ENCODE measurements around the gene INSIG1.

The INSIG1 gene

DNA sequence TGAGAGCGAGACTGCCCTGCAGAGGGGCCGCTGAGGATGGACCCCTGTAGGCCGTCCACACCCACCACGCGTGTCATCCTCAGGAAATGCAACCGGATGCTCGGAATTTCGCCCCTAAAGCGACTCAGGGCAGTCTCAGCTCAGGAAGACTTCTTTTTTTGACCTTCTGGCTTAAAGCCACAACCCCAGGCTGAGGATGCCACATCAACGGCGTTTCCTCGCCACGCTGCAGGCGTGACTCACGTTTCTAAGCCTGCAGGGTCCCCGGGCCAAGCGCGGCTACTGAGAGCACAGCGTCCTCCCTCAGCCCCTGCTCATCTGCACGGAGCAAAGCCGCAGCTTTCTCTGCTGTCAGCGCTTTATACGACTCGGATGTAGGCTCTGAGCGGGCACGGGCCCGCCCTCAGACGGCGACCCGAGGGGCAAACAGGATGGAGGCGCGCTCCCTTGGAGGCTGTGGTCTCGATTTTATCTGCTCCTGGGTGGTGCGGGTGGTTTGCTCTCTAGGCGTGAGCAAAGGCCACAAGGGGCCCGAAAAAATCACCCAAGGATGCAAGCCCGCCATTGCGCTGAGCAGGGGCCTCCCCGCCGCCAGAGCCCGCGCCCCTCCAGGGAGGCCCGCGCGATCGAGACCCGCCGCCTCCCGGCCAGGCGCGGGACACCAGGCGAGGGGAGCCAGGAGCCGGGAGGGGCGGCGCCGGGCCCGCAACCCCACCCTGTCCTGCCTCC, 726 bp upstream of the INSIG1 start:
- peaks cover 8% of the 10 kb centered on the region for H3K4me1 ChIP-seq (ENCODE audit: control insufficient read depth, low read depth, low read length)
- H3K18ac ChIP-seq (ENCODE audit: low read length) = peak overlapping the region; percentile 95
- H3K23ac ChIP-seq (ENCODE audit: low read length) = peak overlapping the region; percentile 48
- peak overlapping the region; percentile 88 for H3K56ac ChIP-seq (ENCODE audit: low read length)
- peaks cover 2% of the 10 kb centered on the region for H3K36me3 ChIP-seq (ENCODE audit: control insufficient read depth, insufficient read depth, low read length)
- peak overlapping the region; percentile 96 for H3K27ac ChIP-seq (ENCODE audit: low read depth, low read length)
- H3K27me3 ChIP-seq (ENCODE audit: insufficient read depth, low read length, poor library complexity) = no peaks in the 10 kb centered on the region
- peak overlapping the region; percentile 82 for H2BK5ac ChIP-seq (ENCODE audit: low read length)
- H4K8ac ChIP-seq (ENCODE audit: low read depth, low read length) = no peak overlapping the region
- peak overlapping the region; percentile 9 for H3K4me3 ChIP-seq (ENCODE audit: low read length)
- no peak overlapping the region for H4K5ac ChIP-seq (ENCODE audit: low read length)
- WGBS (ENCODE audit: extremely low coverage, insufficient coverage, low lambda C conversion rate) = no CpG with 5 or more reads among the region's 57 CpGs
- peaks cover 28% of the 10 kb centered on the region for H3K79me2 ChIP-seq (ENCODE audit: control insufficient read depth, insufficient read depth, low read length)
- H2BK120ac ChIP-seq (ENCODE audit: low read depth, low read length) = peak overlapping the region; percentile 91
- H3K4me2 ChIP-seq (ENCODE audit: low read length) = peak overlapping the region; percentile 53
- H3K4ac ChIP-seq (ENCODE audit: low read depth, low read length) = peak overlapping the region; percentile 93
- peak overlapping the region; percentile 77 for H3K9ac ChIP-seq (ENCODE audit: low read length)
- H3K79me1 ChIP-seq (ENCODE audit: low read length) = peaks cover 13% of the 10 kb centered on the region
- DNase-seq = peak; percentile 80
- no peak overlapping the region for H2BK15ac ChIP-seq (replicated peaks; ENCODE audit: low read depth)
- no peak overlapping the region for H2AK5ac ChIP-seq (ENCODE audit: low read length)

DNA sequence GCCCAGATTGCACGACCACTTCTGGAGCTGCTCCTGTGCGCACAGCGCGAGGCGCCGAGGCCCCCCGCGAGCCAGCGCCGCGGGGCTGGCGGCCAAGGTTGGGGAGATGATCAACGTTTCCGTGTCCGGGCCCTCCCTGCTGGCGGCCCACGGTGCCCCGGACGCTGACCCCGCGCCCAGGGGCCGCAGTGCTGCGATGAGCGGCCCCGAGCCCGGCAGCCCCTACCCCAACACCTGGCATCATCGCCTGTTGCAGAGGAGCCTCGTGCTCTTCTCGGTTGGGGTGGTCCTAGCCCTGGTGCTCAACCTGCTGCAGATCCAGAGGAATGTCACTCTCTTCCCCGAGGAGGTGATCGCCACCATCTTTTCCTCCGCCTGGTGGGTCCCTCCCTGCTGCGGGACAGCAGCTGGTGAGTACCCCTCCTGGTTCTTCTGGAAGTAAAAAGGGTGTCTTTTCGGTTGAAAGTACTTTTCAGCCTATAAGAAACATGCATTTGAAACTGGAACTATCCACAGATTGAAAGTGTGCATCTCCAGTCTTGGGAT, 683 bp downstream of the INSIG1 start:
- Histone ChIP-seq H2AK5ac (ENCODE audit: low read length) (no peak overlapping the region), H2BK15ac (replicated peaks; ENCODE audit: low read depth) (no peak overlapping the region), H3K4ac (ENCODE audit: low read depth, low read length) (peak overlapping the region; percentile 90), H3K36me3 (ENCODE audit: control insufficient read depth, insufficient read depth, low read length) (peaks cover 6% of the 10 kb centered on the region), H3K9ac (ENCODE audit: low read length) (peak overlapping the region; percentile 83), H3K4me3 (ENCODE audit: low read length) (peak overlapping the region; percentile 82), H3K4me2 (ENCODE audit: low read length) (peak overlapping the region; percentile 35), H2BK120ac (ENCODE audit: low read depth, low read length) (peak overlapping the region; percentile 95), H3K18ac (ENCODE audit: low read length) (peak overlapping the region; percentile 97), H4K8ac (ENCODE audit: low read depth, low read length) (no peak overlapping the region), H3K79me2 (ENCODE audit: control insufficient read depth, insufficient read depth, low read length) (peaks cover 35% of the 10 kb centered on the region), H3K4me1 (ENCODE audit: control insufficient read depth, low read depth, low read length) (peaks cover 8% of the 10 kb centered on the region), H3K23ac (ENCODE audit: low read length) (no peak overlapping the region), H3K56ac (ENCODE audit: low read length) (peak overlapping the region; percentile 89), H4K5ac (ENCODE audit: low read length) (no peak overlapping the region), H3K27ac (ENCODE audit: low read depth, low read length) (peak overlapping the region; percentile 69), H3K79me1 (ENCODE audit: low read length) (peaks cover 19% of the 10 kb centered on the region), H2BK5ac (ENCODE audit: low read length) (peak overlapping the region; percentile 76), H3K27me3 (ENCODE audit: insufficient read depth, low read length, poor library complexity) (no peaks in the 10 kb centered on the region)
- peak; percentile 36 for DNase-seq
- no CpG with 5 or more reads among the region's 34 CpGs for WGBS (ENCODE audit: extremely low coverage, insufficient coverage, low lambda C conversion rate)

DNA sequence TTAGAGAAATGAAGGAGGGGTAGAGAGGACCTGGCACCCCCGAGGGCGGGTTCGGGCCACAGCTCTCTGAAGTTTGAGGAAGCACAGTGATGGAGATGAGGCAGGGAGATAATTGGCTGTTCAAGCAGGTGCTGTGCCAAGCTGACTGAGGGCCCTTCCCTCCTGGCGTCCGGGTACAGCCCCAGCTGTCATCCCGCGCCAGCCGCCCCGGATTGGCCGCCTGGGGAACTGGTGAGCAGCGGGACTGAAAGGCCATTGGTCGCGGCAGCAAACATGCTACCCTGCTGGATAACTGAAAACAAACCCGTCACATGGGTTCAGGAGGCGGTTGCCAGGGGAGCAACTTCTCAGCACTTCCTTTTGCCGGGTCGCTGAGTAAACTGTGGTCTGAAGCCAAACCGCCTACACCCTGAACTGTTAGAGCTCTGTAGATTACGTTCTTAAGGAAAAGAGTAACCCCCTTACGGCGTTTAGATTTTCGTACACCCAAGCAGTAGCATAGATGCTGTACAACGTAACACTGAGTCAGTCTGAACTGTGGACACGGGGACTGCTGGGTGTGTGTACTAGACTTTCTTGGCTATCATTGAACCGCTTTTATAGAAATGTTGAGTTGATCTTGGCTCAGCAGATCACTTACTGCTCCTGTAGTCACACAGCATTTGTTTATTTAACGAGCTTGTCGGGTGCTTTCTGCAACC, 1.3 kb downstream of the INSIG1 start:
- H2BK5ac ChIP-seq (ENCODE audit: low read length) = no peak overlapping the region
- H3K56ac ChIP-seq (ENCODE audit: low read length) = peak overlapping the region; percentile 89

DNA sequence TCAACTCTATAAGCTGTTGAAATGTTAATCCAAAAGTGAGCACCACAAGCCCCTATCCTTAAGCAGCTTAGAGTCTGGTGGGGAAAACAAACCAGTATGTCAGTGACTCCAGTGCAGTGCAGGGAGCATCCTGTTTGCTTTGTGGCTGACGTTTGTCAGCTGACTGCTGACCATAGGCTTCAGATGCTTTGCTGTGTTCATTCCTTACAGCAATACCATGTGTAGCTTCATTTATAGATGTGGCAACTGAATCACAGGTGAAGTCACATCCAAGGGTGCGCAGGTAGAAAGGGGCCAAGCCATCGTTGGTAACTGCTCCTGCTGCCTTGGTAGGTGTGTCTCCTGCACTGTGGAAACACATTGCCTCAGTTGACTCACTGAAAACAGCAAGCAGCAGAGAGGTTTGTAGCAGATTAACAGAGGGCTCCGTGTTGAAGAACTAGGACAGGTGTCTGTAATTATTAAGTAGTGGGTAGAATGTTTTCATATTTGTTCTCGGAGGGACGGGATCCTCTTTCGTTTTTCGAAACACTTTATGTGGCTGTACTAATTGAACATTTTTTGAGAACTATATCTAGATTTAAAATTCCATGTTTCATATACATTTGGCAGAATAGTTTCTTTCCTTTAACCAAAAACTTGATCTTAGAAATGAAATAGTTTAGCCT, 2.0 kb downstream of the INSIG1 start:
- H4K8ac ChIP-seq (ENCODE audit: low read depth, low read length) = no peak overlapping the region
- peak overlapping the region; percentile 35 for H3K56ac ChIP-seq (ENCODE audit: low read length)
- no peak overlapping the region for H3K18ac ChIP-seq (ENCODE audit: low read length)
- H2BK120ac ChIP-seq (ENCODE audit: low read depth, low read length) = no peak overlapping the region
- H3K4me1 ChIP-seq (ENCODE audit: control insufficient read depth, low read depth, low read length) = peaks cover 8% of the 10 kb centered on the region
- peak overlapping the region; percentile 46 for H3K9ac ChIP-seq (ENCODE audit: low read length)
- H4K5ac ChIP-seq (ENCODE audit: low read length) = no peak overlapping the region
- H2AK5ac ChIP-seq (ENCODE audit: low read length) = no peak overlapping the region
- no peak for DNase-seq
- peaks cover 6% of the 10 kb centered on the region for H3K36me3 ChIP-seq (ENCODE audit: control insufficient read depth, insufficient read depth, low read length)
- peak overlapping the region; percentile 93 for H3K4me2 ChIP-seq (ENCODE audit: low read length)
- H3K79me1 ChIP-seq (ENCODE audit: low read length) = peaks cover 19% of the 10 kb centered on the region
- no peak overlapping the region for H2BK15ac ChIP-seq (replicated peaks; ENCODE audit: low read depth)
- no peak overlapping the region for H3K27ac ChIP-seq (ENCODE audit: low read depth, low read length)
- H3K4ac ChIP-seq (ENCODE audit: low read depth, low read length) = no peak overlapping the region
- WGBS (ENCODE audit: extremely low coverage, insufficient coverage, low lambda C conversion rate) = no CpG with 5 or more reads among the region's 8 CpGs
- no peaks in the 10 kb centered on the region for H3K27me3 ChIP-seq (ENCODE audit: insufficient read depth, low read length, poor library complexity)
- H3K23ac ChIP-seq (ENCODE audit: low read length) = no peak overlapping the region
- H3K79me2 ChIP-seq (ENCODE audit: control insufficient read depth, insufficient read depth, low read length) = peaks cover 35% of the 10 kb centered on the region
- peak overlapping the region; percentile 70 for H3K4me3 ChIP-seq (ENCODE audit: low read length)
- no peak overlapping the region for H2BK5ac ChIP-seq (ENCODE audit: low read length)

More for the DNA sequence above, 1.3 kb downstream of the INSIG1 start:
- H2BK15ac ChIP-seq (replicated peaks; ENCODE audit: low read depth) = no peak overlapping the region
- H4K5ac ChIP-seq (ENCODE audit: low read length) = no peak overlapping the region
- H3K79me1 ChIP-seq (ENCODE audit: low read length) = peaks cover 19% of the 10 kb centered on the region
- H3K18ac ChIP-seq (ENCODE audit: low read length) = no peak overlapping the region
- no peak overlapping the region for H2AK5ac ChIP-seq (ENCODE audit: low read length)
- no peak overlapping the region for H3K27ac ChIP-seq (ENCODE audit: low read depth, low read length)
- no peak overlapping the region for H3K4ac ChIP-seq (ENCODE audit: low read depth, low read length)
- no peak overlapping the region for H4K8ac ChIP-seq (ENCODE audit: low read depth, low read length)
- H3K79me2 ChIP-seq (ENCODE audit: control insufficient read depth, insufficient read depth, low read length) = peaks cover 35% of the 10 kb centered on the region
- peak overlapping the region; percentile 93 for H3K4me2 ChIP-seq (ENCODE audit: low read length)
- H2BK120ac ChIP-seq (ENCODE audit: low read depth, low read length) = no peak overlapping the region
- peak; percentile 96 for DNase-seq
- WGBS (ENCODE audit: extremely low coverage, insufficient coverage, low lambda C conversion rate) = no CpG with 5 or more reads among the region's 27 CpGs
- no peak overlapping the region for H3K23ac ChIP-seq (ENCODE audit: low read length)
- H3K4me1 ChIP-seq (ENCODE audit: control insufficient read depth, low read depth, low read length) = peaks cover 8% of the 10 kb centered on the region
- peaks cover 6% of the 10 kb centered on the region for H3K36me3 ChIP-seq (ENCODE audit: control insufficient read depth, insufficient read depth, low read length)
- peak overlapping the region; percentile 83 for H3K9ac ChIP-seq (ENCODE audit: low read length)
- H3K27me3 ChIP-seq (ENCODE audit: insufficient read depth, low read length, poor library complexity) = no peaks in the 10 kb centered on the region
- peak overlapping the region; percentile 82 for H3K4me3 ChIP-seq (ENCODE audit: low read length)

DNA sequence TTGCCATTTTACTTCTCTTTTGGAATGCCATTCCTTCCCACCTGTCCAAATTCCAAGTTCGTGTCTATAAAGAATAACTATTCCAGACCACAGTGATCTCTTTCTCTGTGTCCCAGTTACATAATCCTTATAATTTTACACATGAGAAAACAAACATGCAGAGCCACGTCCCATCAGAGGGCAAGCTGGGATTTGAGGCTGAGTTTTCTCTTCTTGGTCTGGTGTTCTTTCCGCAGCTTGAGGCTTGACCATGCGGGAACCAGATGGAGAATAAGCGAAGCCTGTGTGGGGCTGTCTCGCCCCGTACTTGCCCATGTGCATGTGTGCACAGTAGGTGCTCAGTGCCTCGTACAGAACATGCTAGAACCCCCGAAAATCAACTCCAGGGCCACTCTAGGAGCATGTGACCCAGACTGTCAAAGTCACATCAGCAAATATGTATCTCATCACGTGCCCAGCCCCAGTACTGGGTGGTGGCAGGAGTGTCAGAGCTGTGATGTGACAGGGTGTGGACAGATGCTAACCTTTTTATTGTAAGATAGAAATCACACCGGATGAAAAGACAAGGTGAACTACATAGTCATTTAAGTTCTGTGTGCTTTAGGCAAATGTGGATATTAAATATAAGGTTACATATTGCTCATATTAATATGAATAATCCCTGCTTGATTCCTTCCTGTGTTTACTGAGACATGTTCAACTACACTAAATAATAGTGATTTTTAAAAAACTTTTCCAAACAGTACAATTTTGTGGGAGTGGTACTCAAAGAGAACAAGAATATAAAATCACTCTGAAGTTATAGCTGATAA, 3.2 kb downstream of the INSIG1 start:
- Histone ChIP-seq H2AK5ac (ENCODE audit: low read length) (no peak overlapping the region), H3K56ac (ENCODE audit: low read length) (no peak overlapping the region), H4K5ac (ENCODE audit: low read length) (no peak overlapping the region), H3K79me1 (ENCODE audit: low read length) (peaks cover 23% of the 10 kb centered on the region), H3K9ac (ENCODE audit: low read length) (peak overlapping the region; percentile 20), H3K79me2 (ENCODE audit: control insufficient read depth, insufficient read depth, low read length) (peaks cover 38% of the 10 kb centered on the region), H3K4ac (ENCODE audit: low read depth, low read length) (no peak overlapping the region), H2BK15ac (replicated peaks; ENCODE audit: low read depth) (no peak overlapping the region), H2BK5ac (ENCODE audit: low read length) (no peak overlapping the region), H3K4me1 (ENCODE audit: control insufficient read depth, low read depth, low read length) (peaks cover 8% of the 10 kb centered on the region), H3K27me3 (ENCODE audit: insufficient read depth, low read length, poor library complexity) (no peaks in the 10 kb centered on the region), H2BK120ac (ENCODE audit: low read depth, low read length) (no peak overlapping the region), H3K27ac (ENCODE audit: low read depth, low read length) (no peak overlapping the region), H3K4me2 (ENCODE audit: low read length) (no peak overlapping the region), H3K36me3 (ENCODE audit: control insufficient read depth, insufficient read depth, low read length) (peaks cover 6% of the 10 kb centered on the region), H4K8ac (ENCODE audit: low read depth, low read length) (no peak overlapping the region), H3K4me3 (ENCODE audit: low read length) (no peak overlapping the region), H3K18ac (ENCODE audit: low read length) (no peak overlapping the region), H3K23ac (ENCODE audit: low read length) (no peak overlapping the region)
- no peak for DNase-seq
- no CpG with 5 or more reads among the region's 11 CpGs for WGBS (ENCODE audit: extremely low coverage, insufficient coverage, low lambda C conversion rate)

Data from mesendoderm (in vitro differentiated cells).